K562 (cell line): Measurements from ENCODE around the gene CRLF1. TPM values are rescaled to one million over a fixed set of nuclear protein-coding genes. Genes with fewer than 3 reads are reported as not detected.

ENCODE experiments used
- CEBPG ChIP-seq, 3 experiments: fragments of 200-800 bp in 1 of 3; sonication (Bioruptor generic) in 1 of 3; sonication (generic) in 1 of 3; formaldehyde crosslinking in 1 of 3; IDR thresholded peaks in 2 of 3; conservative IDR thresholded peaks in 1 of 3; 2 replicates each; pipeline versions ENCODE4 v1.6.1 to v1.8.0; 2016 to 2022; ENCODE audit warnings: missing compliant biosample characterization in 2 of 3, missing genetic modification characterization in 2 of 3, mild to moderate bottlenecking in 1 of 3, missing genetic modification reagents in 1 of 3
- EP300 ChIP-seq: IDR thresholded peaks from 2 replicates; pipeline ENCODE4 v1.6.1; 2012; ENCODE audit warnings: low read length, improper control_type of control experiment
- FOXP1 ChIP-seq: sonication (generic); formaldehyde crosslinking; IDR thresholded peaks from 2 replicates; pipeline ENCODE4 v1.8.0; 2022; ENCODE audit warnings: mild to moderate bottlenecking, missing genetic modification reagents
- HCFC1 ChIP-seq: IDR thresholded peaks from 2 replicates; pipeline ENCODE4 v1.6.1; 2012; ENCODE audit warnings: low read depth, low read length, improper control_type of control experiment
- HOMEZ ChIP-seq: fragments of 250-450 bp; sonication (Bioruptor Pico); IDR thresholded peaks from 2 replicates; pipeline ENCODE4 v1.4.0; 2020; ENCODE audit warnings: mild to moderate bottlenecking, moderate library complexity
- KAT7 ChIP-seq: sonication (generic); formaldehyde crosslinking; IDR thresholded peaks from 2 replicates; pipeline ENCODE4 v1.8.0; 2022; ENCODE audit warnings: missing genetic modification reagents, mild to moderate bottlenecking, borderline replicate concordance
- MEIS2 ChIP-seq: fragments of 450-650 bp; IDR thresholded peaks from 2 replicates; pipeline ENCODE4 v1.6.1; 2014; ENCODE audit warnings: mild to moderate bottlenecking; ENCODE audit not compliant: partially characterized antibody
- PRDM10 ChIP-seq: fragments of 450-650 bp; IDR thresholded peaks from 2 replicates; pipeline ENCODE4 v1.6.1; 2018; ENCODE audit not compliant: partially characterized antibody
- TGIF2 ChIP-seq: sonication (generic); formaldehyde crosslinking; IDR thresholded peaks from 2 replicates; pipeline ENCODE4 v1.8.1; 2022; ENCODE audit warnings: mild to moderate bottlenecking, missing genetic modification reagents, moderate library complexity
- ZFX ChIP-seq: sonication (generic); formaldehyde crosslinking; IDR thresholded peaks from 2 replicates; pipeline ENCODE4 v1.8.0; 2022; ENCODE audit warnings: mild to moderate bottlenecking, missing genetic modification reagents, moderate library complexity
- polyA plus RNA-seq, 8 experiments: library from polyadenylated mRNA; depleted of rRNA in 4 of 8; stranded (reverse) in 5 of 8; unstranded in 3 of 8; fragments of >200 nt; fragmentation: Nextera tagmentation in 2 of 8; fragmentation: Illumina TruSeq in 1 of 8; extraction: Ambion mirVana in 2 of 8; extraction: Trizol in 1 of 8; gene quantifications; 2 replicates each; pipeline versions ENCODE4 v1.2.1 to v1.2.3, GENCODE V29; 2011 to 2014; ENCODE audit warnings: inconsistent platforms in 1 of 8, missing spikeins in 1 of 8
- total RNA-seq, 7 experiments: library from RNA; depleted of rRNA in 6 of 7; stranded (reverse); fragments of >200 nt in 6 of 7; fragmentation: Illumina TruSeq in 2 of 7; extraction: Trizol in 2 of 7; gene quantifications; 2 replicates each; pipeline versions ENCODE4 v1.2.1 to v1.2.3, GENCODE V29; 2011 to 2021; ENCODE audit warnings: low replicate concordance in 1 of 7
- TF ChIP-seq, protein P1 (sequence below): fragments of 200-400 bp; formaldehyde crosslinking; IDR thresholded peaks from 2 replicates; pipeline ENCODE4 v1.6.1; 2017; ENCODE audit warnings: mild to moderate bottlenecking, low read depth, low read length, moderate library complexity
- TF ChIP-seq, protein P2 (sequence below): sonication (generic); formaldehyde crosslinking; IDR thresholded peaks from 2 replicates; pipeline ENCODE4 v1.8.0; 2023; ENCODE audit warnings: mild to moderate bottlenecking, missing genetic modification reagents

Gene CRLF1
- total and polyA plus RNA-seq, 9 of the 15 experiments (the other 6 are each of a cell fraction or from before 2014, with no cell fraction given): 0.85 to 3.6 (median 1.7) TPM

DNA sequence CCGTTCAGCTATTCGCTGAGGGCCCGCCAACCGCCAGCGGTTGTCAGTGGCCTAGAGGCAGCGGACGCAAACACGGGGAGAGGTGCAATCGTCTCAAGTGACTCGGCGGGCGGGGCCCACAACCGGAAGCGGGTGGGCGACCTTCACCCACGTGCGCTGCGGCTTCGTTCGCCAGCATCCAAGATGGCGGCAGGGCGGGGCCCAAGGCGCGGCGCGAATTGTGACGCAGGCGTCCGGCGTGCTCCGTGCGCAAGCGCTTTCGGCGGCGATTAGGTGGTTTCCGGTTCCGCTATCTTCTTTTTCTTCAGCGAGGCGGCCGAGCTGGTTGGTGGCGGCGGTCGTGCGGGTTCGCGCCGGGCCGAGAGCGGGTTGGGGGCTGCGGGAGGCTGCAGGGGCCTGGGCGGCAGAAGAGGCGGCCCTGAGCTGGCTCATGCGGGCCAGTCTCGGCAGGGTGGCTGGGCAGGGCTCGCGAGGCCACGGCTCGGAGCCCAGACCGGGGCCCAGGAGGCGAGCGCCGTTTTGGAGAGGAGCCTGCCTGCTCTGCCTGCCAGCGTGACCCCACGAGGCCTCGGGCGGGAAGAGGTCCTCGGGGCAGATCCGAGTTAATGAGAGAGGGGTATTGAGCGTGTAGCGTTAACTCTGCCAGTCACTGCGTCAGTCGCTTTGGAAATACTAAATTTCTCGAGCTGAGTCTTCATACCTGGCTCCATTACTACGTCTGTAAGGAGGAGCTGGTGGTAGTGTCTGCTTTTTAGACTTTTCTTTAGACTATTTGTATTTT is 34.8 kb downstream of the CRLF1 start, which contains the start of gene UBA52 (continued):
- TF ChIP-seq ZFX (peak; percentile 90), TGIF2 (CRISPR knock-in tag) (no peak; the same call in 1 of the 2 replicates), HOMEZ (CRISPR knock-in tag) (no peak), PRDM10 (peak; percentile 29), EP300 (peak; percentile 48; the same call in 1 of the 2 replicates), HCFC1 (peak; percentile 96), CEBPG (CRISPR knock-in tag; IDR thresholded peaks at IDR 0.05) (peak; percentile 58; the same call in 1 of the 2 replicates), CEBPG (tag; conservative IDR thresholded peaks at IDR 0.05 in 1 of 2, IDR thresholded peaks at IDR 0.05 in 1 of 2) (no peak), MEIS2 (peak; percentile 56), FOXP1 (CRISPR knock-in tag) (peak; percentile 96), KAT7 (CRISPR knock-in tag) (peak; percentile 97; the same call in 1 of the 2 replicates)
- TF ChIP-seq, protein P1, sequence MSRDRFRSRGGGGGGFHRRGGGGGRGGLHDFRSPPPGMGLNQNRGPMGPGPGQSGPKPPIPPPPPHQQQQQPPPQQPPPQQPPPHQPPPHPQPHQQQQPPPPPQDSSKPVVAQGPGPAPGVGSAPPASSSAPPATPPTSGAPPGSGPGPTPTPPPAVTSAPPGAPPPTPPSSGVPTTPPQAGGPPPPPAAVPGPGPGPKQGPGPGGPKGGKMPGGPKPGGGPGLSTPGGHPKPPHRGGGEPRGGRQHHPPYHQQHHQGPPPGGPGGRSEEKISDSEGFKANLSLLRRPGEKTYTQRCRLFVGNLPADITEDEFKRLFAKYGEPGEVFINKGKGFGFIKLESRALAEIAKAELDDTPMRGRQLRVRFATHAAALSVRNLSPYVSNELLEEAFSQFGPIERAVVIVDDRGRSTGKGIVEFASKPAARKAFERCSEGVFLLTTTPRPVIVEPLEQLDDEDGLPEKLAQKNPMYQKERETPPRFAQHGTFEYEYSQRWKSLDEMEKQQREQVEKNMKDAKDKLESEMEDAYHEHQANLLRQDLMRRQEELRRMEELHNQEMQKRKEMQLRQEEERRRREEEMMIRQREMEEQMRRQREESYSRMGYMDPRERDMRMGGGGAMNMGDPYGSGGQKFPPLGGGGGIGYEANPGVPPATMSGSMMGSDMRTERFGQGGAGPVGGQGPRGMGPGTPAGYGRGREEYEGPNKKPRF: no peak
- TF ChIP-seq, protein P2, sequence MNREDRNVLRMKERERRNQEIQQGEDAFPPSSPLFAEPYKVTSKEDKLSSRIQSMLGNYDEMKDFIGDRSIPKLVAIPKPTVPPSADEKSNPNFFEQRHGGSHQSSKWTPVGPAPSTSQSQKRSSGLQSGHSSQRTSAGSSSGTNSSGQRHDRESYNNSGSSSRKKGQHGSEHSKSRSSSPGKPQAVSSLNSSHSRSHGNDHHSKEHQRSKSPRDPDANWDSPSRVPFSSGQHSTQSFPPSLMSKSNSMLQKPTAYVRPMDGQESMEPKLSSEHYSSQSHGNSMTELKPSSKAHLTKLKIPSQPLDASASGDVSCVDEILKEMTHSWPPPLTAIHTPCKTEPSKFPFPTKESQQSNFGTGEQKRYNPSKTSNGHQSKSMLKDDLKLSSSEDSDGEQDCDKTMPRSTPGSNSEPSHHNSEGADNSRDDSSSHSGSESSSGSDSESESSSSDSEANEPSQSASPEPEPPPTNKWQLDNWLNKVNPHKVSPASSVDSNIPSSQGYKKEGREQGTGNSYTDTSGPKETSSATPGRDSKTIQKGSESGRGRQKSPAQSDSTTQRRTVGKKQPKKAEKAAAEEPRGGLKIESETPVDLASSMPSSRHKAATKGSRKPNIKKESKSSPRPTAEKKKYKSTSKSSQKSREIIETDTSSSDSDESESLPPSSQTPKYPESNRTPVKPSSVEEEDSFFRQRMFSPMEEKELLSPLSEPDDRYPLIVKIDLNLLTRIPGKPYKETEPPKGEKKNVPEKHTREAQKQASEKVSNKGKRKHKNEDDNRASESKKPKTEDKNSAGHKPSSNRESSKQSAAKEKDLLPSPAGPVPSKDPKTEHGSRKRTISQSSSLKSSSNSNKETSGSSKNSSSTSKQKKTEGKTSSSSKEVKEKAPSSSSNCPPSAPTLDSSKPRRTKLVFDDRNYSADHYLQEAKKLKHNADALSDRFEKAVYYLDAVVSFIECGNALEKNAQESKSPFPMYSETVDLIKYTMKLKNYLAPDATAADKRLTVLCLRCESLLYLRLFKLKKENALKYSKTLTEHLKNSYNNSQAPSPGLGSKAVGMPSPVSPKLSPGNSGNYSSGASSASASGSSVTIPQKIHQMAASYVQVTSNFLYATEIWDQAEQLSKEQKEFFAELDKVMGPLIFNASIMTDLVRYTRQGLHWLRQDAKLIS: peak; percentile 88
